NCI-H1694 (cell line): ENCODE data around the gene AQP1.

Experiments used
- DNase-seq: peaks from one replicate; lab custom pipeline; 2025; lab: John Stamatoyannopoulos, UW

Gene AQP1

DNA sequence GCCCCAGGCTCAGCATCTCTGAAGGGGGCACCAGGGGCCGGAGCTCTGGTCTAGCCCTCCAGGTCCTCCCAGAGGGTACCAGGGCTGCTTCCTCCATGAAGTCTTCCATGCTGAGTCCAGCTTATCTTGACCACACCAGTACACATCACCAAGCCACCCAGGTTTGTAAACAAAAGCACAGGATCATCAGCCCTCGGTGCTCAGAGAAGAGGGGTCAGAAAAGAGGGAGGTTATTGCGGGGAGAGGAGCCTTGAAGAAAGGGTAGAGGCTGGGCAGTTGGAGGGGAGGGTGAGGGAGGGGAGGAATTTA is 23.9 kb downstream of the AQP1 start:
- no peak for DNase-seq

GRCh38 chr7:30936650-30937245 is 25.1 kb downstream of the AQP1 start:
- no peak for DNase-seq

DNA sequence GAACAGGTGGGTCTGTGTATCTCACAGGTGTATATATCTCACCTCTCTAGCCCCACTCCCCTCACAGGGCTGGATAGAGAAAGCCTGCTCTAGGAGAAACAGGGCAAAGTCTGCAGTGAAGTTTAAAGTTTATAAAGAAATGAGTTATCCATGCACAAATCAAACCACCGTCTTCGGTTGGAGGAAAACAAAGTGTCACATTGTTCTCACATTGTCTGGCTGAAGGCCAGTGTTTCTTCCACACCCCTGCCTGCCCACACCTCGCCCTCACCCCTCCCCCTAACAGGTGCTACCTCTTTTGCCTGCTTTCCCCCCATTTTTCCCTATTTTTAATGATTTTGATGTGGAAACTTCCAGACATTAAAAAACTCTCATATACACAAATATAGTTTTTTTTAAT is 25.8 kb downstream of the AQP1 start:
- DNase-seq, result no peak

GRCh38 chr7:30938435-30939316 is 27.0 kb downstream of the AQP1 start:
- DNase-seq, result peak; percentile 88

DNA sequence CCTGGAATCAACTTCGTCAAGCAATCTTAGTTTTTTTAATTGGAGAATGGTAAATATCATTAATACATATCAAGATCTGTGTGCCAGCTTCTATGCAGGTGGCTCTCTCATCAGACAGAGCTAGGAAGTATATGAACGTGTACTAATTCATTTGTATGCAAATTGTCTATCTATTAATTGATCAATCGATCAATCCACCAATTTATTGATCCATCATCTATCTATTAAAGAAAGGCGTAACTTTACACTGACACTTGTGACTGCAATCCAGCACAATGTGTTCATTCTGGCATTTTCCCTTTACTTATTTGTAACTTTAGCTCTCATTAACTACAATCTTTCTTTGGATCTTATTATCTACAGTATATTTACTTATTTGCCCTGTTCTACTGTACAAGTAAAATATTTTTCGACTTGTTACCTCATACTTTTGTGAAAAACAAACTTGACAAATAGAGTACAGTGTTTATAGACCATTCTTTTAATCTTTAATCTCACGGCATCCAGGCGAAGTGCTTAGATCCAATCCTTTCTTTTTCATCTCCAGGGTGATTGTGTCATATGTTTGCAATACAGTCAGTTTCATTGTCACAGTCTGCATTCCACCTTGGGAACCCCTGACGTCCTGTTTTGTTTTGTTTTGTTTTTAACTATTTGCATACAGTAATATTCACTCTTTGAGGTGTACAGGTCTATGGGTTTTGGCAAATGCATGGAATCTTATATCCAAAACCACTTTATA is 30.1 kb downstream of the AQP1 start:
- no peak for DNase-seq

GRCh38 chr7:30950197-30950596 is 38.5 kb downstream of the AQP1 start:
- no peak for DNase-seq

- no peak for DNase-seq
Observed at GRCh38 chr7:30954914-30955313, 43.3 kb downstream of the AQP1 start.

DNA sequence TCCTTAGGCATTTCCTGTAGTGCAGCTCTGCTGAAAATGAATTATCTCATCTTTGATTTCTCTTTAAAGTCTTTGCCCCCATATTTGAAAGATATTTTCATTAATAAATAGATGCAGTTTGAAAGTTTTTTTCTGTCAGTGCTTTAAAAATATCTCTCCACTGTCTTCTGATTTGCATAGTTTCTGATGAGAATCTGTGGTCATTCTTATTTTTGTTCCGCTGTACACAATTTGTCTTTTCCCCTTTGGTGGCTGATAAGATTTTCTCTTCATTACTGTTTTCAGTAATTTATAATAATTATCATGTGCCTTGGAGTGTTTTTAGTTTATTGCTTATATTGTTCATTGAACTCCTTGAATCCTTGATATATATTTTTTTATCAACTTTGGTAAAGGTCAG is 45.1 kb downstream of the AQP1 start:
- no peak for DNase-seq

DNA sequence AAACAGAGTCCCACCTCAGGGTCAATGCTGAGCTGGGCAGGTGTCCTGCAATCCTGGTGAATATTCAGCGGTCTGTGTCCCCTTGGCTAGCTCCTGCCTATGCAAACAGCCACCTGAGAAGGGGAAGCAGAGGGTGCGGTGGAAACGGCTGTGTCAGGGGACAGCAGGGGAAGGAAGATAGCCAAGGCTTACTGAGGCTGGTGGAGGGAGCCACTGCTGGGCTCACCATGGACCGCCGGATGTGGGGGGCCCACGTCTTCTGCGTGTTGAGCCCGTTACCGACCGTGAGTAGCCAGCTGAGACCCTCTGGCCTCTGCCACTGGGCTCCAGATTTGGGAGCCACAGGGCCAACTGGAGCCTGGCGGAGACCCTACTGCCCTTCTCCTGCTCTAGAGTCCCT is 52.2 kb downstream of the AQP1 start, which contains the start of gene GHRHR:
GHRHR (plus strand) TSS at position 112 of the 400 bp plus-strand sequence; CDS start at position 228, 116 bp downstream.
- no peak for DNase-seq

DNA sequence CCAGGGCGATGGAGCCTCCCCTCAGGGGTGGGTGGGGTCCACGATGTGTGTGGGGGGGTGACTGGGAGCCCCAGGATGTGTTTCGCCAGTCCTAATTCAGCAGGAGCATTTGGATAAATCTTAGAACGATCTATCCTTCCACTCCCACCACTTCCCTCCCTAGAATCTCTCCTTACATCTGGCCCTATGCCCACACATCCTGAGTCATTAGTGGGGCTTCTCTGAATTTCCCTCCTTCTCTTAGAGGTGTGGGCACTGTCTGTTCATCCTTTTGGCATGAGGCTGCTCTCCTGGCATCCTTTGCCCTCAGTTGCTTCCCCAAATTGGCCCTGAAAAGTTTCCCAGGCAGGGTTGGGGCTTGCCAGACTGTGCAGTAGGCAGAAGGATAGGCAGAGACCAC is 53.7 kb downstream of the AQP1 start:
- no peak for DNase-seq

GRCh38 chr7:30965883-30966282 is 54.2 kb downstream of the AQP1 start:
- DNase-seq, result no peak

GRCh38 chr7:30968294-30968693 is 56.6 kb downstream of the AQP1 start:
- no peak for DNase-seq

DNA sequence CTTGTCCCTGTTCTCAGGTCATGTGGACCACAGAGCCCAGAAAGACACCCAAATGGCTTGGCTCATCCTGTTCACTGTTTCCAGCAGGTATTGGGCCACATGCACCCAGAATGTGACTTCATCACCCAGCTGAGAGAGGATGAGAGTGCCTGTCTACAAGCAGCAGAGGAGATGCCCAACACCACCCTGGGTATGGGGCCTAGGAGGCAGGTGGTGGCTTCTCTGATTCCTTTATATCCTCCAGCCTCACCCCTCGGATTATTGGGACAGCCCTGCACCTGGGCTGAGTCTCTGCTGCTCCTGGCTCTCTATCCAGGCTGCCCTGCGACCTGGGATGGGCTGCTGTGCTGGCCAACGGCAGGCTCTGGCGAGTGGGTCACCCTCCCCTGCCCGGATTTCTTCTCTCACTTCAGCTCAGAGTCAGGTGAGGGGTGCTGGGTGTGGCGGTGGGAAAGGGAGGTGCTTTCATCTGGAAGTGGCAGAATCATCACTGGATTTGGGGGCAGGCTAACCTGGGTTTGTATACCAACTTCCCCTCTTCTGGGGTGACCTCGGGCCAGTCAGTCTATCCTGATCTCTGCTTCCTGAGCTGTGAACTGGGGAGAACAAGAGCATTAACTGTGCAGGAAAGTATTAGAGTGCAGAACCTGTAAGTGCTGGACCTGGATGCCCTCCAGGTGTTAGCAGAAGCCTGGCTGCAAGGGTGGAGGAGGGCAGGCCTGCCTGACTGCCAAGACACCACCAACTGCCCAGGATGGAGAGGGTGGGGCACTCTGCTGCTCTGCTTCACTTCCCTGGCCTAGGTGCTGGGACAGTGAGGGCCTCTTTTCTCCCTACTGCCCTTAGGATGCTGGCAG is 57.3 kb downstream of the AQP1 start:
- DNase-seq, result no peak

DNA sequence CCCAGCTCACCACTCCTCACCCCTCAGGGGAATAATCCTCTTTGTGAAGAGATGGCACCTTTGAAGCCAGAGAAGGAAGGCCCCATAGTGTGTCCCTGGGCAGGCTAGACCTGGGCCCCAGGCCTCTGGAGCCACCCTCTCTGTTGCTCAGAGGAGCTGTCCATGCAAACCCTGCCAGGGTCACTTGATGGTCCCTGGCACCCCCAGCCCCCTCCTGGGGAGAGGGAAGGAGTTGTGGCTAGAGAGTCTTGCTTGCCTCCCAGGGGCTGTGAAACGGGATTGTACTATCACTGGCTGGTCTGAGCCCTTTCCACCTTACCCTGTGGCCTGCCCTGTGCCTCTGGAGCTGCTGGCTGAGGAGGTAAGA is 57.9 kb downstream of the AQP1 start:
- DNase-seq, result no peak

- no peak for DNase-seq
Observed at GRCh38 chr7:30970074-30970473, 58.4 kb downstream of the AQP1 start.

- DNase-seq, result no peak
Observed at GRCh38 chr7:30970594-30971094, 59.0 kb downstream of the AQP1 start.

DNA sequence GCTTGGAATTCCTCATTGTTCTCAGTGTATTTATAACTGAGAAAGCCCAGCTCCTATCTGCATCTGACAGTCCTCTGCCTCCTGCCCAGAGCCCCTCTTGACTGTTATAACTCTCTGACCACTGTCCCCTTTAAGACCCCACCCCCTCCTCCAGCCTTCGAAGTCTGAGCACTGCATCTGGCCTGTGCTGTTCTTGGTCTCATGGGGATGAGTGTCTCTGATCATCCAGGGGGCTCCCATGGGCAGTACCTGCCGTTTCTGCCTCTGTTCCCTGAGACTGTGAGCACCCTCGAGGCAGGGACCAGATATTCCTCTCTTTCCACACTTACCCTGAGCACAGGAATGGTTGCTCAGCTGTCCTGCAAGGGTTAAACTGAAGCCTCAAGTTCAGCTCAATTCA is 59.8 kb downstream of the AQP1 start:
- DNase-seq, result no peak

DNA sequence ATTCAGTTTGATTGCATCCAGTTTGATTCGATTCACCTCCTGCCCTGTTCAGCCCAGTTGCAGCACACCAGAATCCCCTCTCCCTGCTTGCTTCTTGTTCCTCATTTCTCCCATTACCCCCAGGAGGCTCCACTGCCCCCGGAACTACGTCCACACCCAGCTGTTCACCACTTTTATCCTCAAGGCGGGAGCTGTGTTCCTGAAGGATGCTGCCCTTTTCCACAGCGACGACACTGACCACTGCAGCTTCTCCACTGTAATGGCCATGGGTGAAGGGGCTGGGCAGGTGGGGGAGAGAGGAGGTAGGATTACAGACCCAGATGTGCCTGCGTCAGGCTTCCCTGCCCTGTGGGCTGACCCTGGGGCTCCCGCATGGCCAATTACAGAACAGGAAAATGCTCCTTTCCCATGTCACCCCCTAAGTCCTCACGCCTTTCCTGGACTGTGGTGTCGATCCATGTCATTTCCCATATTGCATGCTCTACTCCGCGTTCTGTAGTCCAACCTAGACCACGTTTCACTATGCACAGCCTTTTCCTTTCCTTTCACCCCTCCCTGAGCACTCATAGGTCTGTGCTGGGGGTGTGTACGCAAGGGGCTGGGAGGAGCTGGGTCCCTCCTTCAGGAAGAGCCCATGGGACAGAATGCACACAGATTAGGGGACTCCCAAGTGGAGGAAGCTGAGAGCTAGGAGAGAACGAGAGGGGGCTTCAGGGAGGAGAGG is 60.3 kb downstream of the AQP1 start:
- DNase-seq, result no peak

DNA sequence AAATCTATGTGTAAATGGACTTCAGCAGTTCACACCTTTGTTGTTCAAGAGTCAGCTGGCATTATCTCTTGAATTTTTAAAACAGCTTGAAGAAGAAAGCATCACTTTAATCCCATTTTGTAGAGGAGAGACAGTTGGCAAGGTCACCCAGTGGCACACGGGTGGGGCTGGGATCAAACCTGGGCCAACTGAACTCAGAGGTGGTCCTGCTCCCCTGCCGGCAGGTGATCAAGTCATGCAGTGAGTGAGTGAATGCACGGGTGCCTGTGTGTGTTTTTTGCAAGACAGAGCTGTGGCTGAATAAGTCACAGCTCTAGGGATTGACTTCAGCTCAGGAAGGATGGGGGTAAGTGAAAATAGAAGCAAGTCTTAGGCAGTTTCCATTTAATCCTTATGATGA is 61.6 kb downstream of the AQP1 start:
- no peak for DNase-seq

- DNase-seq, result no peak
Observed at GRCh38 chr7:30973791-30974604, 62.3 kb downstream of the AQP1 start.
